OCI-LY1 (cell line): Measurements from ENCODE around the gene KLHL29.

ENCODE experiments used
- H2AFZ ChIP-seq: fragments of 200-600 bp; sonication (generic), shearing (Covaris generic); 2 replicates; pipeline ENCODE4 v1.6.0; 2014; ENCODE audit warnings: antibody characterized with exemption, mild to moderate bottlenecking, low read length
- H3F3A ChIP-seq: fragments of 200-600 bp; sonication (generic), shearing (Covaris generic); 2 replicates; pipeline ENCODE4 v1.6.0; 2014; ENCODE audit warnings: mild to moderate bottlenecking, antibody characterized with exemption, low read length, moderate library complexity; ENCODE audit not compliant: insufficient read depth
- H3K27ac ChIP-seq: fragments of 200-600 bp; sonication (generic); 2 replicates; pipeline ENCODE4 v1.5.1; 2014; ENCODE audit warnings: low read length, mixed run types, mild to moderate bottlenecking, low read depth; ENCODE audit not compliant: poor library complexity, severe bottlenecking
- H3K27me3 ChIP-seq: fragments of 200-600 bp; sonication (generic); 2 replicates; pipeline ENCODE4 v1.6.0; 2014; ENCODE audit warnings: antibody characterized with exemption, mild to moderate bottlenecking, low read length, moderate library complexity; ENCODE audit not compliant: insufficient read depth
- H3K36me3 ChIP-seq: fragments of 200-600 bp; sonication (generic); 2 replicates; pipeline ENCODE4 v1.6.1; 2014; ENCODE audit warnings: mild to moderate bottlenecking, antibody characterized with exemption, low read length, moderate library complexity, mixed read lengths; ENCODE audit not compliant: insufficient read depth
- H3K4me1 ChIP-seq: fragments of 200-600 bp; sonication (generic); 2 replicates; pipeline ENCODE4 v1.5.1; 2014; ENCODE audit warnings: mild to moderate bottlenecking, low read length, moderate library complexity; ENCODE audit not compliant: insufficient read depth, severe bottlenecking
- H3K4me2 ChIP-seq: fragments of 200-600 bp; sonication (generic), shearing (Covaris generic); 2 replicates; pipeline ENCODE4 v1.6.1; 2014; ENCODE audit warnings: low read length
- H3K4me3 ChIP-seq: fragments of 200-600 bp; sonication (generic); 2 replicates; pipeline ENCODE4 v1.5.1; 2014; ENCODE audit warnings: low read length, low read depth, mild to moderate bottlenecking, mixed read lengths; ENCODE audit not compliant: poor library complexity, severe bottlenecking
- H3K79me2 ChIP-seq: fragments of 200-600 bp; shearing (Covaris generic); 2 replicates; pipeline ENCODE4 v1.6.1; 2016; ENCODE audit warnings: mixed run types, low read length, mixed read lengths; ENCODE audit not compliant: insufficient read depth
- H3K9ac ChIP-seq: fragments of 200-600 bp; sonication (generic), shearing (Covaris generic); 2 replicates; pipeline ENCODE4 v1.6.1; 2014; ENCODE audit warnings: mild to moderate bottlenecking, low read length, mixed read lengths
- H3K9me2 ChIP-seq: fragments of 200-600 bp; sonication (generic), shearing (Covaris generic); 2 replicates; pipeline ENCODE4 v1.6.1; 2014; ENCODE audit warnings: low read depth, mild to moderate bottlenecking, low read length, mixed read lengths
- H3K9me3 ChIP-seq: fragments of 200-600 bp; shearing (Covaris generic); 2 replicates; pipeline ENCODE4 v1.6.1; 2014; ENCODE audit warnings: low read length, mixed read lengths
- H4K20me1 ChIP-seq: fragments of 200-600 bp; sonication (generic), shearing (Covaris generic); 2 replicates; pipeline ENCODE4 v1.6.0; 2016; ENCODE audit warnings: mild to moderate bottlenecking, low read length; ENCODE audit not compliant: insufficient read depth
- EZH2 ChIP-seq: fragments of 200-600 bp; sonication (generic), shearing (Covaris generic); IDR thresholded peaks from 2 replicates; pipeline ENCODE4 v1.8.0; 2017; ENCODE audit warnings: borderline replicate concordance, mixed run types, mild to moderate bottlenecking, antibody characterized with exemption, low read length, moderate library complexity, mixed read lengths
- TF ChIP-seq, protein P1 (sequence below): fragments of 200-600 bp; sonication (generic), shearing (Covaris generic); IDR thresholded peaks from 2 replicates; pipeline ENCODE4 v1.5.1; 2017; ENCODE audit warnings: mild to moderate bottlenecking, antibody characterized with exemption, low read length, moderate library complexity, mixed read lengths

Gene KLHL29

DNA sequence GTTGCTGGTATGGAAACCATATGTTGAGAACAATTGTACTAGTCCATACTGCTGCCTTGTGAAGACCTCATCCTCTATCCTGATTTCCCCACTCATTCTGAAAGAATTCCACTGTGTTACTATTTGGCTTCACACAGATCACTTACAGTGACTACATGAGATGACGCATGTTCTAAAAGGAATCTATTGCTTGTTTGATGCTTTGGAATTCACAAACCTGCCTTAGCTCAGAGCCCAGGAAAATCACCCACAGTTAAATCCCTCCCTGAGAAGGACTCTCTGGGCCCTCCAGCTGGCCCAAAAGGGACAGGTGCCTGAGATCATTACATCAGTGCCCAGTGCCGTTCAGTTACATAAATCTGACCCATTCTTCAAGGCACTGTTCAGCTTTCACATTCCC lies 45.3 kb downstream of the KLHL29 start:
- Histone ChIP-seq H3K27me3 (no peaks in the 10 kb centered on the region), H4K20me1 (no peaks in the 10 kb centered on the region), H3K27ac (no peak overlapping the region), H3K9me3 (no peaks in the 10 kb centered on the region), H3K36me3 (no peaks in the 10 kb centered on the region), H2AFZ (no peak overlapping the region), H3K4me2 (no peak overlapping the region), H3K9me2 (no peaks in the 10 kb centered on the region), H3K4me3 (no peak overlapping the region), H3F3A (no peaks in the 10 kb centered on the region), H3K79me2 (no peaks in the 10 kb centered on the region), H3K9ac (no peak overlapping the region), H3K4me1 (no peaks in the 10 kb centered on the region)
- TF ChIP-seq, protein P1, sequence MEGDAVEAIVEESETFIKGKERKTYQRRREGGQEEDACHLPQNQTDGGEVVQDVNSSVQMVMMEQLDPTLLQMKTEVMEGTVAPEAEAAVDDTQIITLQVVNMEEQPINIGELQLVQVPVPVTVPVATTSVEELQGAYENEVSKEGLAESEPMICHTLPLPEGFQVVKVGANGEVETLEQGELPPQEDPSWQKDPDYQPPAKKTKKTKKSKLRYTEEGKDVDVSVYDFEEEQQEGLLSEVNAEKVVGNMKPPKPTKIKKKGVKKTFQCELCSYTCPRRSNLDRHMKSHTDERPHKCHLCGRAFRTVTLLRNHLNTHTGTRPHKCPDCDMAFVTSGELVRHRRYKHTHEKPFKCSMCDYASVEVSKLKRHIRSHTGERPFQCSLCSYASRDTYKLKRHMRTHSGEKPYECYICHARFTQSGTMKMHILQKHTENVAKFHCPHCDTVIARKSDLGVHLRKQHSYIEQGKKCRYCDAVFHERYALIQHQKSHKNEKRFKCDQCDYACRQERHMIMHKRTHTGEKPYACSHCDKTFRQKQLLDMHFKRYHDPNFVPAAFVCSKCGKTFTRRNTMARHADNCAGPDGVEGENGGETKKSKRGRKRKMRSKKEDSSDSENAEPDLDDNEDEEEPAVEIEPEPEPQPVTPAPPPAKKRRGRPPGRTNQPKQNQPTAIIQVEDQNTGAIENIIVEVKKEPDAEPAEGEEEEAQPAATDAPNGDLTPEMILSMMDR: no peak
- TF ChIP-seq EZH2: no peak

DNA sequence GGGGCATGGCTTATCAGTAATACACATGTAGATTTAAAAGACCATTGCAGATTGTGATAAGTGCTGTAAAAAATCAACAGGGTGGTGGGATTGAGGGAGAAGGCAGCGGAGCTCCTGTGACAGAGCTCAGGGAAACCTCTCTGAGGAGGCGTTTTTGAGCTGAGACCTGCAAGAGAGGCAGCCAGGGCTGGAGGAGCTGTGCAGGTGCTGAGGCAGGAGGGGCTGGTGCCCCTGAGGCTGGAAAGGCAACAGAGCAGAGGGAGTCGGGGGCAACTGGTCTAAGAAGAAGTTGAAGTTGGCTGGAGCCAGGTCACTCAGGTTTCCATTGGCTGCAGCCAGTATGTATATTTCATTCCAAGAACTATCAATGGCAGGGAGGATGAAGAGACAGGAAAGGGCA lies 47.6 kb downstream of the KLHL29 start:
- H3K4me2 ChIP-seq: no peak overlapping the region
- no peaks in the 10 kb centered on the region for H3K36me3 ChIP-seq
- H3F3A ChIP-seq: no peaks in the 10 kb centered on the region
- H3K27me3 ChIP-seq: no peaks in the 10 kb centered on the region
- H2AFZ ChIP-seq: no peak overlapping the region
- no peaks in the 10 kb centered on the region for H3K9me2 ChIP-seq
- H4K20me1 ChIP-seq: no peaks in the 10 kb centered on the region
- no peak overlapping the region for H3K9ac ChIP-seq
- TF ChIP-seq, protein P1: no peak
- no peak overlapping the region for H3K27ac ChIP-seq
- no peaks in the 10 kb centered on the region for H3K79me2 ChIP-seq
- no peaks in the 10 kb centered on the region for H3K9me3 ChIP-seq
- no peak overlapping the region for H3K4me3 ChIP-seq
- no peaks in the 10 kb centered on the region for H3K4me1 ChIP-seq

DNA sequence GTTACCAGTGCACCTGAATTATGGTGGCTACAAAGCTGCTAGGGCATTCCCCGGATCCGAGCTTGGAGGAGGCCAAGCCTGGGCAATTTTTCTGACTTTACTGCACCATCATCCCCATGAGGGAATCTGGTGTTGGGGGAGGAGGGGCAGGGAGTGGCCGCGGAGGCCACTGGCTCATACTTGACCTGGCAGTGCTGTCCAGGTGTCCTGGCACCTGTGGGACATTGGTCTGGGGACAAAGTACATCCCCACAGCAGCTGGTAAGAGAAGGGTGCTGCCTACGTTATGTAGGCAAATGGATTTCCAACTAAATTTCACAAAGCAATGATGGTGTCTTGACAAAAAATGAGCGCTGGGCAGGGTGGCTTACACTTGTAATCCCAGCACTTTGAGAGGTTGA lies 48.3 kb downstream of the KLHL29 start:
- H4K20me1 ChIP-seq: no peaks in the 10 kb centered on the region
- no peak overlapping the region for H3K4me3 ChIP-seq
- no peaks in the 10 kb centered on the region for H3K9me3 ChIP-seq
- TF ChIP-seq, protein P1: no peak
- no peak for TF ChIP-seq EZH2
- no peaks in the 10 kb centered on the region for H3K9me2 ChIP-seq
- H3K27me3 ChIP-seq: no peaks in the 10 kb centered on the region
- H3F3A ChIP-seq: no peaks in the 10 kb centered on the region
- no peak overlapping the region for H3K9ac ChIP-seq
- H3K27ac ChIP-seq: no peak overlapping the region
- H3K4me1 ChIP-seq: no peaks in the 10 kb centered on the region
- no peak overlapping the region for H3K4me2 ChIP-seq
- no peak overlapping the region for H2AFZ ChIP-seq
- no peaks in the 10 kb centered on the region for H3K36me3 ChIP-seq
- H3K79me2 ChIP-seq: no peaks in the 10 kb centered on the region
